Ovary (tissue), 9 donors: ENCODE data around the gene H2BW2. TPM values are rescaled to one million over a fixed set of nuclear protein-coding genes. Genes with fewer than 3 reads are reported as not detected.
"Not testable (repeated sequence)": the region's sequence is repeated elsewhere in the genome, so short reads cannot be mapped to it uniquely, and the experiment has no call there.

Experiments
- DNase-seq, 5 donors: peaks; one replicate each; pipeline ENCODE4 v3.0.0-alpha.2; 2019 to 2020
- H3K27ac ChIP-seq, 2 donors: fragments of 200-600 bp; one replicate each; pipeline versions ENCODE4 v1.5.1 to v1.8.0; 2019 to 2022
- H3K27me3 ChIP-seq: fragments of 200-600 bp; one replicate; pipeline ENCODE4 v1.8.0; 2022
- H3K36me3 ChIP-seq: fragments of 200-600 bp; sonication (generic); one replicate; pipeline ENCODE4 v1.5.1; 2019
- H3K4me1 ChIP-seq: one replicate; pipeline ENCODE4 v1.8.1; 2013; ENCODE audit warnings: mild to moderate bottlenecking, moderate library complexity; ENCODE audit not compliant: insufficient read depth
- H3K4me3 ChIP-seq: fragments of 200-600 bp; sonication (generic); one replicate; pipeline ENCODE4 v1.5.1; 2017
- H3K9me3 ChIP-seq, 2 donors: fragments of 200-600 bp in 1 of 2; sonication (generic) in 1 of 2; one replicate each; pipeline versions ENCODE4 v1.5.1 to v1.8.1; 2013 to 2019; ENCODE audit warnings: mild to moderate bottlenecking in 1 of 2, moderate library complexity in 1 of 2
- CTCF ChIP-seq, 3 donors: fragments of 450-650 bp in 2 of 3; fragments of 200-600 bp in 1 of 3; IDR thresholded peaks; one replicate each; pipeline versions ENCODE4 v1.5.1 to v1.8.0; 2016 to 2022; ENCODE audit warnings: antibody characterized with exemption in 3 of 3, mild to moderate bottlenecking in 1 of 3
- EP300 ChIP-seq: sonication (generic); formaldehyde crosslinking; IDR thresholded peaks from one replicate; pipeline ENCODE4 v1.6.1; 2017; ENCODE audit warnings: antibody characterized with exemption
- POLR2A ChIP-seq: fragments of 450-650 bp; IDR thresholded peaks from one replicate; pipeline ENCODE4 v1.6.1; 2017; ENCODE audit warnings: antibody characterized with exemption, mild to moderate bottlenecking, moderate library complexity
- WGBS, 3 donors: extraction: QIAGEN DNeasy Blood & Tissue Kit in 1 of 3; methylation state at CpG; one replicate each; pipeline versions ENCODE4 v1.1.5 to v1.1.7; 2013 to 2017; 5-methylcytosine and 5-hydroxymethylcytosine counted together
- intact Hi-C, 4 donors: fragments of 100-400 bp; cut with DNase I; formaldehyde crosslinking; loops; one replicate each; pipeline versions ENCODE4 v1.11.0 to v1.15.1; 2022 to 2023
- polyA plus RNA-seq, 2 donors: library from polyadenylated mRNA; stranded (reverse); fragments of 200-250 nt in 1 of 2; fragments of 350-450 nt in 1 of 2; fragmentation: Illumina TruSeq in 1 of 2; extraction: RNeasy Lipid Tissue Mini Kit (QIAGEN cat#74804) in 1 of 2; gene quantifications; one replicate each; pipeline ENCODE4 v1.2.3, GENCODE V29; 2013 to 2014
- total RNA-seq, 7 donors: library from RNA; depleted of rRNA in 2 of 7; stranded (reverse); fragments of >200 nt in 2 of 7; fragmentation: NEBNext Ultra II Directional in 3 of 7; extraction: Animal tissue kit (Norgen Biotek cat#: 25700) in 3 of 7; gene quantifications; one replicate each; pipeline versions ENCODE4 v1.1.0 to v1.2.4, GENCODE V29; 2016 to 2023
- donor health status: DM: no; HTN: no; CAD: no; lungs with moderate emphysema.
- donor health status: DM: no; HTN: no; CAD: no.
- donor health status: Bipolar disorder and iron deficiency.
- donor health status: DM: yes; HTN: yes; CAD: no.
- donor health status: DM: no; HTN: no; CAD: no.
- donor health status: DM: yes; HTN: yes; CAD: no.

Gene H2BW2
- total and polyA plus RNA-seq, 9 donors: 0.12 TPM; not detected in 8

GRCh38 chrX:104018126-104018525 lies 21.6 kb upstream of the H2BW2 start:
- Histone ChIP-seq H3K4me1 (no peaks in the 10 kb centered on the region), H3K27me3 (no peaks in the 10 kb centered on the region), H3K4me3 (no peak overlapping the region), H3K27ac (no peak overlapping the region), H3K9me3 (no peaks in the 10 kb centered on the region), H3K36me3 (no peaks in the 10 kb centered on the region)
- TF ChIP-seq CTCF (IDR thresholded peaks at IDR 0.05) (no peak), POLR2A (no peak), EP300 (no peak)
- intact Hi-C loops: no loop called here
- 73 to 78% (median 76%) methylated on average over 11 of the region's 11 CpGs for WGBS, 3 donors
- DNase-seq: no peak

GRCh38 chrX:104041003-104041402 lies 1.2 kb downstream of the H2BW2 start:
- no peak for TF ChIP-seq CTCF (IDR thresholded peaks at IDR 0.05)
- no peak for TF ChIP-seq EP300
- TF ChIP-seq POLR2A: no peak
- intact Hi-C loops: no loop called here
- H3K4me3 ChIP-seq: no peak overlapping the region
- 82 to 85% (median 83%) methylated on average over 4 of the region's 4 CpGs for WGBS, 3 donors
- no peaks in the 10 kb centered on the region for H3K36me3 ChIP-seq
- no peaks in the 10 kb centered on the region for H3K27me3 ChIP-seq
- no peak overlapping the region for H3K27ac ChIP-seq
- no peaks in the 10 kb centered on the region for H3K4me1 ChIP-seq
- no peaks in the 10 kb centered on the region for H3K9me3 ChIP-seq
- DNase-seq: no peak

GRCh38 chrX:104045642-104046041 lies 5.9 kb downstream of the H2BW2 start:
- Histone ChIP-seq H3K27ac (no peak overlapping the region), H3K4me1 (no peaks in the 10 kb centered on the region), H3K27me3 (no peaks in the 10 kb centered on the region), H3K9me3 (no peaks in the 10 kb centered on the region), H3K4me3 (no peak overlapping the region), H3K36me3 (no peaks in the 10 kb centered on the region)
- 75 to 81% (median 79%) methylated on average over 5 of the region's 5 CpGs for WGBS, 3 donors
- intact Hi-C loops: no loop called here
- TF ChIP-seq EP300 (no peak), CTCF (IDR thresholded peaks at IDR 0.05) (no peak), POLR2A (no peak)
- no peak for DNase-seq

- H3K36me3 ChIP-seq: no peaks in the 10 kb centered on the region
- DNase-seq: no peak
- WGBS, 3 donors: 83 to 86% (median 86%) methylated on average over 13 of the region's 13 CpGs
- H3K4me1 ChIP-seq: no peaks in the 10 kb centered on the region
- H3K4me3 ChIP-seq: no peak overlapping the region
- H3K27ac ChIP-seq: no peak overlapping the region
- TF ChIP-seq EP300 (no peak), POLR2A (no peak), CTCF (IDR thresholded peaks at IDR 0.05) (no peak)
- no peaks in the 10 kb centered on the region for H3K9me3 ChIP-seq
- H3K27me3 ChIP-seq: no peaks in the 10 kb centered on the region
- intact Hi-C loops: no loop called here
These were observed 7.4 kb downstream of the H2BW2 start for GRCh38 chrX:104047171-104047570.

GRCh38 chrX:104054956-104055355 lies 15.2 kb downstream of the H2BW2 start:
- DNase-seq, H3K36me3 ChIP-seq, H3K4me1 ChIP-seq, H3K27ac ChIP-seq, H3K4me3 ChIP-seq, H3K9me3 ChIP-seq, H3K27me3 ChIP-seq, intact Hi-C loops: not testable (repeated sequence)
- whole genome bisulfite sequencing, 3 donors: no CpG with 5 or more reads among the region's 13 CpGs

- H3K27me3 ChIP-seq, H3K4me1 ChIP-seq, H3K4me3 ChIP-seq, DNase-seq, H3K27ac ChIP-seq, H3K36me3 ChIP-seq, intact Hi-C loops, H3K9me3 ChIP-seq: not testable (repeated sequence)
- WGBS, 3 donors: 89 to 100% methylated on average over 6 to 9 of the region's 18 CpGs; no CpG with 5 or more reads in 1 of the 3 donors
These were observed 22.9 kb downstream of the H2BW2 start for GRCh38 chrX:104062636-104063035.

GRCh38 chrX:104075778-104076445 lies 36.2 kb downstream of the H2BW2 start, which contains the start of gene TMSB15C:
Gene TMSB15C, minus strand, starts transcription at chrX:104076236.
- WGBS, 3 donors: no CpG with 5 or more reads among the region's 46 CpGs

GRCh38 chrX:104077854-104078253 lies 38.1 kb downstream of the H2BW2 start:
- H3K36me3 ChIP-seq, H3K27me3 ChIP-seq, DNase-seq, H3K27ac ChIP-seq, H3K4me3 ChIP-seq, intact Hi-C loops, H3K9me3 ChIP-seq, H3K4me1 ChIP-seq: not testable (repeated sequence)
- WGBS, 3 donors: no CpG with 5 or more reads among the region's 6 CpGs

More at GRCh38 chrX:104075778-104076445, 36.2 kb downstream of the H2BW2 start, which contains the start of gene TMSB15C:
- H3K4me3 ChIP-seq, DNase-seq, H3K36me3 ChIP-seq, H3K27me3 ChIP-seq, intact Hi-C loops, H3K9me3 ChIP-seq, H3K27ac ChIP-seq, H3K4me1 ChIP-seq: not testable (repeated sequence)
